GM23338 (cell line): ENCODE data around the gene MAFF.

ENCODE experiments used
- CREB1 ChIP-seq: fragments of 250-450 bp; sonication (Bioruptor Pico); IDR thresholded peaks from 2 replicates; pipeline ENCODE4 v1.5.0; 2020; ENCODE audit warnings: low read depth, mild to moderate bottlenecking, moderate library complexity
- CTCF ChIP-seq, 2 experiments: fragments of 200-600 bp in 1 of 2; sonication (generic) in 1 of 2; conservative IDR thresholded peaks; 2 replicates each; pipeline versions ENCODE4 v1.5.1 to v1.6.1; 2016 to 2017; ENCODE audit warnings: antibody characterized with exemption in 2 of 2, low read depth in 2 of 2, mild to moderate bottlenecking in 2 of 2, moderate library complexity in 1 of 2

DNA sequence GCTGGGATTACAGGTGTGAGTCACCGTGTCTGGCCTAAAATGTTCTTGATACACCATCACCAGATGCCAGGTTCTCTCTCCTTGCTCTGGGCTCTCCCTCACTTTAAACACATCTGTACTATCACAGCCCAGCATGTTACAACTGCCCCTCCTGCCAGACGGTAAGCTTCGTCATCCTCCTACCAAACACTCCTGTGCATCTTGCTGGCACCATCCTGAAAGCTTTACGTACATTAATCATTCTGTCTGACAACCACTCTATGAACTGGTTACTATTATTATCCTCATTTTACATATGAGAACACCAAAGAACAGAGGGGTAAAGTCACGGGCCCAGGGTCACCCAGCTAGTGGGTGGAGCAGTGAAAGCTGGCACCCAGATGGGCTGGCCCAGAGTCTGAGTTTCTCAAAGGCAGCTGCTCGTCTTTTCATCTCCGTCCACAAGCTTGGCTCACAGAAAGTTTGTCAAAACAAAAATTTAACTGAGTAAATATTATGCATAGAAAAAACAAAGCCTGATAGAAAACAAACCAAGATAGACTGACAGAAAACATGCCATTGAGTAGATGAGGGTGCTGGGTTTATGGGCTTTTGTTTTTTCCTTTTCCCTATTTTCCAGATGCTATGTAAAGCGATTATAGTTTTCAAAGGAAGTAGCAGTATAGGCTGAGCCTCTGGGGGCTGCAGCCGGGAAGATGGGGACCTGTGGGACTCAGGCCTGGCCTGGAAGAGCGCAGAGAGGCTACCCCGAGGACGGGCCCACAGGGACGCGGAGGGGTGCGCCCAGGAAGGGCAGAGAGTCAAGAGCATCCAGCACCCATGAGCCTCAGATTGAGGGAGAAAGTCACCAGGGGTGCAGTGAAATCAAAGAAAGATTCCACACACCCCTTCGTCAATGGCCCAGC, 29.6 kb upstream of the MAFF start:
- no peak for TF ChIP-seq CREB1 (CRISPR knock-in tag)
- TF ChIP-seq CTCF (conservative IDR thresholded peaks at IDR 0.05; ENCODE audit: low read depth in 2 of 2) = no peak
